ENCODE results near the gene PNMA8C.

Gene PNMA8C

GRCh38 chr19:46428239-46429135, at the start of gene PNMA8C:
Gene PNMA8C (minus strand): TSS chr19:46428936. CDS start chr19:46428359, 577 bp downstream.
- DNase-seq (ENCODE audit: low read depth in 2 of 2, low spot score in 1 of 2), result peak in 1 of 2 donors; percentile 34

- DNase-seq (ENCODE audit: low read depth in 2 of 2, low spot score in 1 of 2), result no peak
Observed at GRCh38 chr19:46475986-46476385, 47.2 kb upstream of the PNMA8C start.

- DNase-seq (ENCODE audit: low read depth in 2 of 2, low spot score in 1 of 2), result no peak
Observed at GRCh38 chr19:46474211-46474610, 45.5 kb upstream of the PNMA8C start.

GRCh38 chr19:46472592-46472991, 43.9 kb upstream of the PNMA8C start:
- no peak for DNase-seq (ENCODE audit: low read depth in 2 of 2, low spot score in 1 of 2)

- DNase-seq (ENCODE audit: low read depth in 2 of 2, low spot score in 1 of 2), result no peak
Observed at GRCh38 chr19:46471811-46472543, 43.2 kb upstream of the PNMA8C start.

GRCh38 chr19:46471116-46471733, 42.5 kb upstream of the PNMA8C start, which contains the start of gene PNMA8A:
Gene PNMA8A (minus strand): TSS chr19:46471563. CDS start chr19:46471035, 528 bp downstream.
- DNase-seq (ENCODE audit: low read depth in 2 of 2, low spot score in 1 of 2), result no peak

- DNase-seq (ENCODE audit: low read depth in 2 of 2, low spot score in 1 of 2), result no peak
Observed at GRCh38 chr19:46470376-46470775, 41.6 kb upstream of the PNMA8C start.

- DNase-seq (ENCODE audit: low read depth in 2 of 2, low spot score in 1 of 2), result no peak
Observed at GRCh38 chr19:46469541-46470185, 40.9 kb upstream of the PNMA8C start.

GRCh38 chr19:46466536-46467196, 37.9 kb upstream of the PNMA8C start:
- no peak for DNase-seq (ENCODE audit: low read depth in 2 of 2, low spot score in 1 of 2)

GRCh38 chr19:46463516-46463915, 34.8 kb upstream of the PNMA8C start:
- DNase-seq (ENCODE audit: low read depth in 2 of 2, low spot score in 1 of 2), result no peak

GRCh38 chr19:46461537-46461936, 32.8 kb upstream of the PNMA8C start:
- DNase-seq (ENCODE audit: low read depth in 2 of 2, low spot score in 1 of 2), result no peak

GRCh38 chr19:46460981-46461380, 32.2 kb upstream of the PNMA8C start:
- no peak for DNase-seq (ENCODE audit: low read depth in 2 of 2, low spot score in 1 of 2)

GRCh38 chr19:46460055-46460454, 31.3 kb upstream of the PNMA8C start:
- no peak for DNase-seq (ENCODE audit: low read depth in 2 of 2, low spot score in 1 of 2)

GRCh38 chr19:46456930-46457329, 28.2 kb upstream of the PNMA8C start:
- DNase-seq (ENCODE audit: low read depth in 2 of 2, low spot score in 1 of 2), result no peak

- DNase-seq (ENCODE audit: low read depth in 2 of 2, low spot score in 1 of 2), result no peak
Observed at GRCh38 chr19:46454244-46454643, 25.5 kb upstream of the PNMA8C start.

GRCh38 chr19:46453661-46454060, 24.9 kb upstream of the PNMA8C start:
- no peak for DNase-seq (ENCODE audit: low read depth in 2 of 2, low spot score in 1 of 2)

GRCh38 chr19:46452186-46452585, 23.4 kb upstream of the PNMA8C start:
- DNase-seq (ENCODE audit: low read depth in 2 of 2, low spot score in 1 of 2), result no peak

- no peak for DNase-seq (ENCODE audit: low read depth in 2 of 2, low spot score in 1 of 2)
Observed at GRCh38 chr19:46451352-46451751, 22.6 kb upstream of the PNMA8C start.

GRCh38 chr19:46450737-46451136, 22.0 kb upstream of the PNMA8C start:
- DNase-seq (ENCODE audit: low read depth in 2 of 2, low spot score in 1 of 2), result no peak

- DNase-seq (ENCODE audit: low read depth in 2 of 2, low spot score in 1 of 2), result no peak
Observed at GRCh38 chr19:46449228-46449627, 20.5 kb upstream of the PNMA8C start.

- no peak for DNase-seq (ENCODE audit: low read depth in 2 of 2, low spot score in 1 of 2)
Observed at GRCh38 chr19:46448601-46449000, 19.9 kb upstream of the PNMA8C start.
